HG03108 (cell line): Measurements from ENCODE around the gene ZFAND5.

ENCODE experiments used
- ATAC-seq: cut with Tn5 transposase; IDR thresholded peaks from one replicate; pipeline ENCODE4 v1.9.1; 2021; ENCODE audit warnings: moderate library complexity; ENCODE audit not compliant: unreplicated experiment

ZFAND5 gene

DNA sequence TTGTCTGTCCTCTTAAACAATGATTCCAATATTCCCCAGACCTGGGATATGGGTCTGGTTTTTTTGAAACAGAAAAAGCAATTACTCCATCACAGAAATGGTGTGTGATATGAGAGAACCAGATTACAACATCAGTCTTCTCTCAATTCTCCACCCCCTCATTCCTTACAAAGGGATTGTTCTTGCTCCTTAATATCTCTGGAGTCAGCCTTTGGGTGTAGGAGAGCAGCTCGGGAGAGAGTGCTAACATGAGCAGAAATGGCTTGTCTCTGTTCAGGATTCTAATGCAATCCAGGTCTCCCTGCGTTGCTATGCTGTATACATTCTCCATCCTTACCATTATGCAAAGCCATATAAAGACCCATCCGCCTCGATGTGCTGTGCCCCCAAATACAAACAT is 32.7 kb downstream of the ZFAND5 start:
- ATAC-seq = no peak

DNA sequence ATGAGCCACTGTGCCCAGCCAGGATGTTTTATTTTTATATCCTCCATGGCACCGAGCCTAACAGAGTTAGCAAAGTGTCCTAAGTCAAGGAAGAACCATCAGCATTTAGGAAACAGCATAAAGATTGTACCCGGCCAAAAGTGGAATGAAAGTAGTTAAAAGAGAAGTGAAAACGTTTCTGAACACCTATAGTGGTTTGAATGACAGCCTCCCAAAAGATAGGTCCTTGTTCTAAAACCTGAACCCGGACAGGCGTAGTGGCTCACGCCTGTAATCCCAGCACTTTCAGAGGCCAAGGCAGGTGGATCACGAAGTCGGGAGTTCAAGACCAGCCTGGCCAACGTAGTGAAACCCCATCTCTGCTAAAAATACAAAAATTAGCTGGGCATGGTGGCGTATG is 37.4 kb downstream of the ZFAND5 start:
- no peak for ATAC-seq

DNA sequence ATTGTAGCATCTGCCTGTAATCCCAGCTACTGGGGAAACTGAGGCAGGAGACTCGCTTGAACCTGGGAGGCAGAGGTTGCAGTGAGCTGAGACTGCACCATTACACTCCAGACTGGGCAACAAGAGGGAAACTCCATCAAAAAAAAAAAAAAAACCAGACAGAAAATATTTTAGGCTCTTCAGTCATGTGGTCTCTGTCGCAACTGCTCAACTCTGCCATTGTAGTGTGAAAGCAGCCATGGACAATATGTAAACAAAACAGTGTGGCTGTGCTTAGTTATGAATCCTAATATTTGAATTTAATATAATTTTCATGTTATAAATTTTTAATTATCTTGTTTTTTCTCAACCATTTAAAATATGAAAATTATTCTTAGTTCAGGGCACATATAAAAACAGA is 38.4 kb downstream of the ZFAND5 start:
- ATAC-seq = no peak

DNA sequence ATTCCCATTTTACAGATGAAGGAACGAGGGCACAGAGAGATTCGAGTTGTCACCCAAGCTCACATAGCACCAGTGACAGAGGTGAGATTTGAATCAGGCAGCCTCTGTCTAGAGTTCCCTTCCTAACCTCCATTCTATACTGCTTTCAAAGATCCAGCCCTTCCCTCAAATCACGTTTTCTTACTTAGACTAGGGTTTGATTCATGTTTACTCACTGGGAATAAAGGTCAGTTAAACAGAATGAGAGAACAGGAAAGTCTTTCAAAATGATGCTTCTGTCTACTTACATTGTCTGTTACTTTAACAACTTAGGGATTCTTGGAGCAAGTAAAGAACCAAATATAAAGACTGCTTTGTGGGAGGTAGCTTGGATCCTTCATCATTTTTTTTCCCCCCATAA is 40.0 kb downstream of the ZFAND5 start:
- no peak for ATAC-seq

DNA sequence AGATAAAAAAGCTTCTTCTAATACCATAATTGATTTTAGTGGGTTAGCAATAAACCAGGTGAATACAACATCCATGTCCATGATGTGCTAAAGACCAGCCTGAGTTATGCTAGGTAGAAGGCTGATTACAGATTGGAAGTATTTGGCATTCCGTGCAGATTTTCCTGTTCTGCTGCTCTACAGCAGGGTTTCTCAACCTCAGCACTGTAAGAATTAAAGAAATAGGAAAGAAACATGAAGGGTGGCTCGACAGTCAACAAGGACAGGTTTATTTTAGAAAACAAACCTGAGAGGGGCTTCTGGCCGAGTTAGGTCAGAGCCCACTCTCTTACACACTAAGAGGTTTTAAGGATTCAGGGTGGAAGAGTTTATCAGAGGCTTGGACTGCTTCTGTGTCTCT is 42.3 kb downstream of the ZFAND5 start:
- no peak for ATAC-seq

DNA sequence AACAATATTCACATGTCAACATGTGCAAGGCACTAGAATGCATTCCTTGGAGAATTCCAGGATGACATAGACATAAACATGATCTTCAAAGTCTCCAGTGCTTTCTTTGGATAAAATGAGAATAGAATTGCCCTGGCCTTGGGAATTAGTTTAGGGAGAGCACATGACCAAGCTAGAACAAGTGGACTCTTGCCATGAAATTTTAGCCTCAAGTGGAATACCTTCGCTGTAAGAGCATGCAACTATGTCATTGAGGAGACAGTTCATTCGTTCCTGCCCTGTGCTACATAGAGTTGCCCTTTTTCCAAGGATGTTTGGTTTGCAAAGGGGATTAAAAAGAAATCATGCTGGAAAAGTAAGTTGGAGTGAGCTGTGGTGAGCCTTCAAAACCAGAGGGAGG is 42.7 kb downstream of the ZFAND5 start:
- ATAC-seq = no peak

DNA sequence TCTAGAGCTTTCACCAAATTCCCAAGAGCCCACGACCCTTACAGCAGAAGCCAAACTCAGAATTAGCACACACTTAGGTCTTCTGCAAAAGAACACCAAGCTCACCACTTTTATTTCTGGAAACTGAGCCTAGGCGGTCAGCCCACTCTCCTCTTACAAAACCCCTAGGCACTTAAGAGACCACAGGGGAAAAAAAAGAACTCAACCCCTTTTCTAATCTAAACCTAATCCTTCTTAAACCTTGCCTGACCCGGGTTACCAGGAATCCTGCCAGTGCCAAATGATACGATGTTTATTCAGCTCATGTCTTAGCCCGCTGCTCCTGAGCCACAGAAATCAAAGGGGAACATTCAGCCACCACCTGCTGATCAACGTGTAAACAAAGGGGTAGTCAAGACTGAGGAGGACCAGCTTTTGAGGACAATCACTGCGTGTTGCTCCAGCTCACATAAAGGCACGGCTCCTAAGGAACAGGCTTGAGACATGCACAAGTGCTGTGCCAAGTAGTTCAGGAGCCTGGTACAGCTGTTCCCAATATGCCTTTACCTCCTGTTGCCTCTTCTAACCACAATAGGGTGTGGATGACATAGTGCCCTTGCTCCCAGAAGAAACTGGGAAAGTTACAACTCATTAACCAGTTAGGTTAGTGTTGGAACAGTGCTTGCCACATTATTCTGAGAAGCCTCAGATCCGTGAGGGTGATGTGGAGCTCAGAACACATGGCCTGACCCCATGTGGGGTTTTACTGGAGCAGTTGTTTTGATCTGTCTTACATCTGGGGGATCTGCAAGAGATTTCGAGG is 49.3 kb downstream of the ZFAND5 start:
- ATAC-seq = no peak

DNA sequence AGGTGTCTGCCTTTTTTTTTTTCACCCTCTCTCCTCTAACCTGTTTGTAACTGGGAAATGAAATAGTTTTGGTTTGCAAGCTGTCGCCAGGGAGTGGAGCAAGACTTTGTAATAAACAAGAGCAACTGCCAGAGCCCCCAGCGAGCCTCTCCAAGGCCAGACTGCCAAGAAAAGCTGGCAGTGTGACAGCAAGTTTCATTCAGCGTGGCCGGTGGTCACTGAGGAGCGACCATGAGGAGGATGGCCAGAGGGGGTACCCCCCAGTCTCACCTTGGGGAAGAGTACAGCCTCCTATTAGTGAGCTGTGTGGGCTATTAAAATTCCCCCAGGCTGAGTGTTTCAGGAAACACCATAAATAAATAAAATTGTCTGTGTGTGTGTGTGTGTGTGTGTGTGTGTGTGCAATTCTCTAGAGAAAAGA is 49.9 kb downstream of the ZFAND5 start:
- no peak for ATAC-seq

DNA sequence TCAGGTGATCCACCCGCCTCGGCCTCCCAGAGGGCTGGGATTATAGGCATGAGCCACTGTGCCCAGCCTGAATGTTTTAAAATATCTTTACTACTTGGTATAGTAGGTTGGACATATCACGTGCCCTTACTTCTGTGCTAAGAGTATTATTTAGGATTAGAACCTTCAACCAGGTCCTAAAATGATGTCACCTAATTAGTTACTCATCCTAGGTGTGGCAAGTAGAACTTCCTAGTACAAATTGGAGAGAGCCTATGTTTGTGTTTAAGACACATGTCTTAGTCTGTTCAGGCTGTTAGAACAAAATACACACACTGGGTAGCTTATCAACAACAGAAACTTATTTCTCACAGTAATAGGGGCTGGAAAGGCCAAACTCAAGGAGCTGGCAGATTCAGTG is 51.5 kb downstream of the ZFAND5 start:
- ATAC-seq = no peak

DNA sequence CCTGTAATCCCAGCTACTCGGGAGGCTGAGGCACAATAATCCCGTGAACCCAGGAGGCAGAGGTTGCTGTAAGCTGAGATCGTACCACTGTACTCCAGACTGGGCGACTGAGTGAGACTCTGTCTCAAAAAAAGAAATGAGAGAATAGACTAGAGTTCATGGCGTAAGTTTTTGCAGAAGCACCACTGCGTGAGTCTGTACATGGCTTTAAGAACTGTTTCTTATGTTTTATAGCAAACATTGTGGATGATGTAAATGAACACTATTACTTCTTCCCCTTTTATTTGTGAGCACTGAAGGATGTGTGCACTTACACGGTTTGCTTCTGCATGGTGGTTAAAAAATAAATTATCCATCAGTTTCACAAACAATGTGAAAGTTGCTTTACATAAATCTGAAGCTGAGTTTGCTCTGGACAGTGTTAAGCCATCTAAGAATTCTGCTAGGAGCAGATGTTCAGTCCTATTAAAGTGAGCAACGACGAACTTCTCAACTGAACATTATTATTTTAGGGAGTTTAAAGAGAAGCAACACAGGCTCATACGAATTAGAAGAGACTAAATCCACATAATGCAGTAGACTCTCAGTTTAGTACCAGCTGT is 52.5 kb downstream of the ZFAND5 start:
- peak; percentile 59 for ATAC-seq

DNA sequence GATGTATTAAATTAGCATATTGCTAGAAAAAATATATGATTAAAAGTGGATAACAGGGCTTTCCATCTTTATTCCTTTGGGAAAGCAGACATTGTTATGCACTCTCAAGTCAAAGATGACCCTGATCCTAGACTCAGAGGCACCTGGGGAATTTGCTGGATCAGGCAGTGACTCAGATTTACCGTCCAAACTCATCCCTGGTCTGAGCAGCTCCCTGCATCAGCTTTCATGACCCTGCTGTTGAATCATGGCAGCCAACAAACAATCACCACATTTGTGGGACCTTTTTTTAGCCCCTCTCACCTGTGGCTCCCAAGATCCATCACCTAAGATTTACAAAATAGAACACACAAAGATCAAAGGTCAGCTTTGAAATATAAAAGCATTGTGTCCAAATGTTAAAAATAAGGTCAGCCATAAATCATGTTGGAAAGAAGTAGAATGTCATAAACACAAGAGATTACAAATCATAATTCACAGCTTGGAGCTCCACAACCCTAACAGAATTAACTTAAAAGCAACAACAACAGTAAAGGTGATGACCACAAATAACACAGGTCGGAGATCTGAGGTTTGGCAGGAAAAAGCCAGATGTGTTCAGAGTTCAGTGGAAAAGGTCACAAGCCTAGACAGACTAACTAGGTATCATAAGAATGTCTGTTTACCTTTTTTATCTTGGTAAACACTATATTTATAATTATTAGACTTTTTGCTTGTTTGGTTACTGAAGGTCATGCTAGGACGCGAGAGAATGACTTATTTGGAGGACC is 55.5 kb downstream of the ZFAND5 start:
- no peak for ATAC-seq

DNA sequence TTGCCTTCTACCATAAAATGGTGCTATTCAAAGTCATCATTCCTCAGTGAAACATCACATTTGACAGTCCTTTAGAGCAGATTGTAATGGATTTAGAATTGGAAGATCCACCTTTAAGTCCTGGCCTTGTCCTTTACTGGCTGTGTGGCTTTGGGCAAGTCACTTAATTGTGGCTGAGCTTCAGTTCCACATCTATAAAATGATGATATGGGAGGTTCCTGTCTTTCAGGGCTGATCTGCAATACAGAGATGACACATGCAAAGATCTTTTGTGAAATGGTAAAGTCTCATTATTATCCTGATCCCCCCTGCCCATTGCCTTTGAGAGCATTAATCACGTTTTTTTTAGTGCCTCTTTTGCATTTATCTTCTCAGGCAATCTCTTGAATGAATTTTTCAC is 58.2 kb downstream of the ZFAND5 start:
- ATAC-seq = no peak

DNA sequence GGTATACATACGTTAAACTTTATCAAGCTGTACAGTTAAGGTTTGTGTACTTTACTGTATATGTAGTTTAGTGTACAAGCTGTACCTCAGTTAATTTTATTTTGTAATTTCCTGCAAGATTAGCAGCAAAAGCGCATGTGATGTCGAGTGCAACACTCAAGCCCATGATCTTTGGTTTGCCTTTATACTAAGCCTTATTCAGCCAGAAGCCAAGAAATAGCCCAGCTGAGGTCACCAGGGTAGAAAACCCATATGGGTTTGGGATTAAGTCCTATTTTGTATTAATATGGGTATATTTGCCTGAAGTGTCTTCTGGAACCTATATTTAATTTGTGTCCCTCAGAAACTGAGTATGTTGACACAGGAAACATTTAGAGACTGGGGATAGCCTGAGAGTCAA is 59.3 kb downstream of the ZFAND5 start:
- no peak for ATAC-seq

DNA sequence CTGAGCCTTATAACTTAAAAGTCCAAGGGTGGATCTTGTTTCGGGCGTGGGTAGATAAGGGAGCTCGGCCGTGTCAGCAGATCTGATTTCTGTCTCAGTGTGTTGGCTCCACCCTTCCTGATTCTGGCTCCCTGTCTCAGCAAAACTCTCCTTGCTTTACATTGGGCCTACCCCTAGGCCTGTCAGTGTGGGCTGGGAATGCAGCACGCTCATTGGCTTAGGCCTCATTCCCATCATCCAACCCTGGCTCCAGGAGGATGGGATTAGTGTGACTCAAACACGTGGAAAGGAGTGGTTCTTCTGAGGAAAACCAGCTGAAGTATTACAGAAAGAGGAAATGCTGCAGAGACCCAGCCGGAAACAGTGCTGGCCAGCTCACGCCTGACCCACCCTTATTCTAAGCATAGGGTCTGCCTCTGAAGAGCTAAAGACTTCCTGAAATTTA is 59.9 kb downstream of the ZFAND5 start:
- ATAC-seq = peak; percentile 83

DNA sequence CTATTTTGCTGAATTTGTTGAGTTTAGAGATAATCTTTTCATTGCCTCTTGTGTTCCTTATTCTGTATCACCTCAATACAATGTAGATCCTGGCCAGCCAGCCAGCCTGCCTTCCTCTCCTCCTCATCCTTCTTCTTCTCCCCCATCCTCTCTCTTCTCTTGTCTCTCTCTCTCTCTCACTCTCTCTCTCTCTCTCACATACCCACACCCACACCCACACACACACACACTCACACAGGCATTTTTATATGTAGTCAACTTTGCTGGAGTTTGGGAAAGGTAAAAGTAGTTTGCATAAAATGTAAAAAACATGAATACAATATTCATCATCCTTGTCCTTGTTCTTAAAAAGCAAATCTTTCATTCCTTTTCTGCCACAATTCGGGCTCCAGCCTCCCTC is 60.5 kb downstream of the ZFAND5 start:
- no peak for ATAC-seq
